Activated T-helper 2 cell treated with anti-CD3 and anti-CD28 coated beads, Interferon-gamma antibody, Interleukin-2, Interleukin-4, amounts not matched to agents 10 μg/mL and 5 μg/mL and 100 μg/mL, durations not matched to agents 14 hours and 24 hours and 36 hours (primary cell): ENCODE data around the gene PKIB. TPM values are rescaled to one million over a fixed set of nuclear protein-coding genes. Genes with fewer than 3 reads are reported as not detected.
"Not testable (repeated sequence)": the region's sequence is repeated elsewhere in the genome, so short reads cannot be mapped to it uniquely, and the experiment has no call there.

Source experiments
- DNase-seq: peaks from one replicate; pipeline ENCODE4 v3.0.0; 2021; ENCODE audit warnings: low spot score
- H3K27ac Mint-ChIP-seq: one replicate; pipeline ENCODE4 v1.8.0; 2021; ENCODE audit warnings: mixed read lengths
- H3K27me3 Mint-ChIP-seq: one replicate; pipeline ENCODE4 v1.8.0; 2021; ENCODE audit warnings: low read depth, mixed read lengths
- H3K36me3 Mint-ChIP-seq: one replicate; pipeline ENCODE4 v1.8.0; 2021; ENCODE audit warnings: low read depth, mixed read lengths
- H3K4me1 Mint-ChIP-seq: one replicate; pipeline ENCODE4 v1.8.0; 2021; ENCODE audit warnings: low read depth, mixed read lengths
- H3K4me3 Mint-ChIP-seq: one replicate; pipeline ENCODE4 v1.8.0; 2021; ENCODE audit warnings: low read depth, mild to moderate bottlenecking, moderate library complexity, mixed read lengths
- H3K9me3 Mint-ChIP-seq: one replicate; pipeline ENCODE4 v1.8.0; 2021; ENCODE audit warnings: mixed read lengths
- intact Hi-C: fragments of 100-400 bp; cut with micrococcal nuclease; formaldehyde crosslinking; loops from one replicate; pipeline ENCODE4 v1.15.1; 2023
- total RNA-seq: library from RNA; stranded (reverse); gene quantifications from 2 replicates; pipeline ENCODE4 v1.2.3, GENCODE V29; 2022

The PKIB gene
- total RNA-seq, 1 donor from 2014 or later = 0.52 TPM

DNA sequence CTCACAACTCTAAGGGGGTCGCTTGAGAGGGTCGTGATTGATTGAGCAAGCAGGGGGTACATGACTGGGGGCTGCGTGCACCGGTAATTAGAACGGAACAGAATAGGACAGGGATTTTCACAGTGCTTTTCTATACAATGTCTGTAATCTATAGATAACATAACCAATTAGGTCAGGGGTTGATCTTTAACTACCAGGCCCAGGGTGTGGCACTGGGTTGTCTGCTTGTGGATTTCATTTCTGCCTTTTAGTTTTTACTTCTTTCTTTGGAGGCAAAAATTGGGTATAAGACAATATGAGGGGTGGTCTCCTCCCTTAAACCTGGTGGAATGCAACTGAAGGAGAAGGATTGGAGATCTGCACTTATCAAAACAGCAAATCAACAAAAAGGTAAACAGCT, 138.7 kb downstream of the PKIB start:
- H3K36me3 Mint-ChIP-seq, DNase-seq, H3K27ac Mint-ChIP-seq, intact Hi-C loops, H3K4me3 Mint-ChIP-seq, H3K9me3 Mint-ChIP-seq, H3K27me3 Mint-ChIP-seq: not testable (repeated sequence)
- peaks cover 19% of the 10 kb centered on the region for H3K4me1 Mint-ChIP-seq

DNA sequence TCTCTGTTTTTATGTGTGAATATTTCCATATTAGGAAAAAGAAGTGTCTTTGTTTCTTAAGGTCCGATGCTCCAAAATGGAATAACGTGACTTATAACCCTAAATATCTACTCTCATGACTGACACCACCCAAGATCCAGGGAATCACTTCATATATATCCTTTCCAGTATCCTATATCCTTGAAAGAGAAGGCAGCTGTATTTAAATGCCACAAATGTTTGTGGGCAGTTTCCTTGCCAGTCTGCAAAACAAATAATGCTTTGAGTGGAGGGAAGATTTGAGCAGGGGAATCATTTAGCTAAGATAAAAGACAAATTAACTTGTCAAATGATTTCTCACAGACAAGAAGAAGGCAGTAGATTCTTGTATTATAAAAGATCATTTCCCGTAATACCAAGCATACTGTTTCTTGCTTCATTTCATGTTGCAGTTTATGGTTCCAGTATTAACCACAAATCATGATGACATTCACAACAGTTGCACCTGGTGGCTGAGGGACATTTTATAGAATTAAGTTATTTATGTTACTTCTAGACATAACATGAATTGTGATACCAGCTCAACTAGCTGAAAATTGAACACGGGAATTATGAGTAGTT, 139.3 kb downstream of the PKIB start:
- Mint-ChIP-seq H3K36me3 (no peaks in the 10 kb centered on the region), H3K27me3 (no peaks in the 10 kb centered on the region), H3K9me3 (no peaks in the 10 kb centered on the region), H3K4me1 (peaks cover 19% of the 10 kb centered on the region), H3K4me3 (no peak overlapping the region), H3K27ac (no peak overlapping the region)
- DNase-seq = no peak
- intact Hi-C loops = loop anchor here (5.0 kb wide), 1 partner anchor 48 kb away; no protein-coding TSS in a partner anchor

DNA sequence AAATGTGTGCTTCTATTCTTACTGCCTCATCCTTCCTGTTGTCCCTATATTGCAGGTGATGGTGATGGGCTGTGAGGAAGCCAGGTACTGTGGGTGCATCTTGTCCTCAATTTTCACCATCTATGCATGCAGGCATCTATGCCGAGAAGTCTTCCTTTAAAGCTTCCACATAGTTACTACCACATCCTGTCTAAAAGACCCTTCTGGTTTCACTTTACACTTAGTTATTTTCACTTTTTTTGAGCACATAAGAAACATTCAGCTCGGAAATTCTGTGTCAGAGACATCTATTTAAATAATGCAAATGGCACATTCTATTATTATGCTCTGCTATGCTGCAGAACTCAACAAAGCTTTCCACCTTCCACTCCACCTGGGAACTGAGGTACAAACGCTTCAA, 141.1 kb downstream of the PKIB start:
- DNase-seq = no peak
- H3K27me3 Mint-ChIP-seq = no peaks in the 10 kb centered on the region
- no peaks in the 10 kb centered on the region for H3K9me3 Mint-ChIP-seq
- no peaks in the 10 kb centered on the region for H3K36me3 Mint-ChIP-seq
- no peak overlapping the region for H3K4me3 Mint-ChIP-seq
- H3K4me1 Mint-ChIP-seq = peaks cover 19% of the 10 kb centered on the region
- H3K27ac Mint-ChIP-seq = peak overlapping the region; percentile 34
- intact Hi-C loops = loop anchor here (5.0 kb wide), 1 partner anchor 46 kb away; no protein-coding TSS in a partner anchor

- DNase-seq = no peak
- Mint-ChIP-seq H3K27me3 (peaks cover 2% of the 10 kb centered on the region), H3K4me1 (peaks cover 19% of the 10 kb centered on the region), H3K4me3 (no peak overlapping the region), H3K36me3 (no peaks in the 10 kb centered on the region), H3K27ac (no peak overlapping the region), H3K9me3 (no peaks in the 10 kb centered on the region)
- intact Hi-C loops = loop anchor here (5.0 kb wide), 1 partner anchor 45 kb away; no protein-coding TSS in a partner anchor
Measured at GRCh38 chr6:122752459-122752858, 142.3 kb downstream of the PKIB start.

GRCh38 chr6:122753000-122753687, 142.9 kb downstream of the PKIB start:
- H3K27me3 Mint-ChIP-seq = peaks cover 2% of the 10 kb centered on the region
- intact Hi-C loops = loop anchor here (5.0 kb wide), 1 partner anchor 44 kb away; no protein-coding TSS in a partner anchor
- no peak overlapping the region for H3K27ac Mint-ChIP-seq
- DNase-seq = no peak
- peaks cover 15% of the 10 kb centered on the region for H3K4me1 Mint-ChIP-seq
- no peak overlapping the region for H3K4me3 Mint-ChIP-seq
- no peaks in the 10 kb centered on the region for H3K9me3 Mint-ChIP-seq
- no peaks in the 10 kb centered on the region for H3K36me3 Mint-ChIP-seq

DNA sequence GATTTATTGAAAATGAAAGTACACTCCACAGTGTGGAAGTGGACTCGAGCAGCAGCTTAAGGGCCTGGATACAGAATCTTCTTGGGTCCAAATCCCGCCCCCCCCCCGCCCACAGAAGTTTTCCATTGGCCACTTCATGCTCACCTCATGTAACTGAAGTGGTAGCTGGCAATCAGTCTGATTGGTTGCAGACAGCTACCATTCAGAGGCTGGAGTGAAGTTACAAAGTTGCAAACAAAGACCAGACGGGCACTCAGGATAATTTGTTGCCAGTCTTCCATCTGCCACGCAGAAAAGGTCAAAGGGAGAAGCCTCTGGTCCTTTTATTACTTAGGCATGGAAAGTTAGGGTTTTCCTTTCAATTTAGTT, 143.5 kb downstream of the PKIB start:
- Mint-ChIP-seq H3K27ac (no peak overlapping the region), H3K4me1 (peaks cover 15% of the 10 kb centered on the region), H3K9me3 (no peaks in the 10 kb centered on the region), H3K27me3 (peaks cover 2% of the 10 kb centered on the region), H3K4me3 (no peak overlapping the region), H3K36me3 (no peaks in the 10 kb centered on the region)
- intact Hi-C loops = loop anchor here (5.0 kb wide), 1 partner anchor 44 kb away; no protein-coding TSS in a partner anchor
- DNase-seq = no peak

GRCh38 chr6:122754191-122754731, 144.1 kb downstream of the PKIB start:
- H3K36me3 Mint-ChIP-seq = no peaks in the 10 kb centered on the region
- H3K4me3 Mint-ChIP-seq = no peak overlapping the region
- no peak overlapping the region for H3K27ac Mint-ChIP-seq
- intact Hi-C loops = loop anchor here (5.0 kb wide), 1 partner anchor 43 kb away; no protein-coding TSS in a partner anchor
- no peaks in the 10 kb centered on the region for H3K9me3 Mint-ChIP-seq
- no peak for DNase-seq
- H3K4me1 Mint-ChIP-seq = peaks cover 18% of the 10 kb centered on the region
- peaks cover 2% of the 10 kb centered on the region for H3K27me3 Mint-ChIP-seq

GRCh38 chr6:122755901-122756300, 145.7 kb downstream of the PKIB start:
- Mint-ChIP-seq H3K9me3 (no peaks in the 10 kb centered on the region), H3K27me3 (peaks cover 2% of the 10 kb centered on the region), H3K4me1 (peaks cover 17% of the 10 kb centered on the region), H3K4me3 (no peak overlapping the region), H3K36me3 (no peaks in the 10 kb centered on the region), H3K27ac (no peak overlapping the region)
- intact Hi-C loops = no loop called here
- no peak for DNase-seq

DNA sequence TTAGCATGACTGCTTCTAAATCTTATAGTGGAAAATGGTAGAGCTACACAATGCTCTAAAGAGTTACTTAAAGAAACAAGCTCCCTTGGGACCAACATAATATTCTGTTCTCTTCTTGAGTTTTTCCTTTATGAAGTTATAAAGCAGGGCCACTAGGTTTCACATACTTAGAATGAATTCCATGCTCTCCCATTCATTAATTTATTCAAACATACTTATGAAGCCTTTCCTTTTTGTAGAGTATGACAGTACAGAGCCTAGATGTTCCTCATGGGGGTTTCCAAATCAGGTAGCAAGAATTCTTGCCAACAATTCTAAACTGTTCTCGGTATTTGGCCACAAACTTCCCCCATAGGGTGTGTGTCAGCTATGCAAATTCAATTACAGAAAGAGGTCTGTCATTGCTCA, 148.7 kb downstream of the PKIB start:
- Mint-ChIP-seq H3K27me3 (peaks cover 2% of the 10 kb centered on the region), H3K4me1 (peaks cover 5% of the 10 kb centered on the region), H3K9me3 (no peaks in the 10 kb centered on the region), H3K36me3 (no peaks in the 10 kb centered on the region), H3K27ac (no peak overlapping the region), H3K4me3 (no peak overlapping the region)
- DNase-seq = no peak
- intact Hi-C loops = no loop called here

GRCh38 chr6:122760330-122760729, 150.1 kb downstream of the PKIB start:
- H3K27me3 Mint-ChIP-seq = peaks cover 2% of the 10 kb centered on the region
- H3K27ac Mint-ChIP-seq = no peak overlapping the region
- DNase-seq = no peak
- intact Hi-C loops = no loop called here
- no peak overlapping the region for H3K4me3 Mint-ChIP-seq
- peaks cover 5% of the 10 kb centered on the region for H3K4me1 Mint-ChIP-seq
- no peaks in the 10 kb centered on the region for H3K36me3 Mint-ChIP-seq
- H3K9me3 Mint-ChIP-seq = no peaks in the 10 kb centered on the region

DNA sequence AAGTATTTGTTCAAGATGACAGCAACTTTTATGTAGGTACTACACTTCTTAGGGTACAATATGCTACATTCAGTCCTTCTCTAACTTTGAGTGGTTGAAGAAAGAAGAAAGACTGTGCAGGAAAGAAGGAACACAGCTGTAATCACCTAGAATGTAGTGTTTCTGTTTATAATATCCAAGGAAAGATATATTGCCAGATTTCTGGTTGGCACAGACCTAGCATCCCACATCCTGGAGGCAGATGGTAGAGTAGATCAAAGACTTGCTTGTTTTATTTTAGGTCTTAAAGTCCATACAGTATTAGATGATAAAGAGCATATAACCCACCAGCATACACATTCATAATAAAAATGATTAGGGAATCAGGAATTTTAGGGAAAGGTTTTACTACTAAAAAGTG, 156.1 kb downstream of the PKIB start:
- H3K36me3 Mint-ChIP-seq = no peaks in the 10 kb centered on the region
- peaks cover 14% of the 10 kb centered on the region for H3K27me3 Mint-ChIP-seq
- intact Hi-C loops = no loop called here
- DNase-seq = no peak
- H3K9me3 Mint-ChIP-seq = no peaks in the 10 kb centered on the region
- no peaks in the 10 kb centered on the region for H3K4me1 Mint-ChIP-seq
- H3K4me3 Mint-ChIP-seq = no peak overlapping the region
- H3K27ac Mint-ChIP-seq = no peak overlapping the region

DNA sequence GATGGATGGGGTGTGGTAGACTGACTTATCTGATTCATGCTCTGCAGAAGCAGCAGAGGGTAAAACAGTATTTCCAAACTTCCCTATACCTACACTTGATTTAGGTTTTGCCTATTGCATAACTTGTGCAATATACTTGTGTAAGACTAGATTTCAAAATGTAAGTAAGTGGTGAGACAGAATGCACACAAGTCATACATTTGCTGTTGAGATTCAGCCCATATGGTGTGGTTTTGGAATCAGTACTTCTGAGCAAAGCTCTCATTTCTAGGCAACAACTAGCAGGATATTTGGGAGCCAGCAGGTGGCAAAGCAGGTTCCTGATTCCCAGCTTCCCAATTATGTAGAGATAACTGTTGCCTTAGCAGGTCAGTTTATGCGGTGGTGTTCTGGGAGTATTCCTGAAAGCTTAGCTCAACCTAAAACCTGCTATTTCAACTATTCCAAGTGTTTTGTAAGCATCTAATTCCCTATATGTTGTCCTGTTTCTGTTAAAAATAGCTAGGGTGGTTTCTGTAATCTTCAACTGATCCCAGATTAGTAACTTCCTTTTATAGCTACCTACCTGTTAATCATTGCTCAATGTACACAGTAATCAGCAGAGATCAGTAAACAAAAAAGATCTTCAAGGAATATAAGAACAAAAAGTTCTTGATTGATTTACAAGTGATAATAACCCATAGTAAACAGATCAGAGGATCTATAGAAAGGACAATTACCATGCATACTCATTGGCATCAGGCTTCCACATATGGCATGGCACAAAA, 160.8 kb downstream of the PKIB start:
- intact Hi-C loops = no loop called here
- no peaks in the 10 kb centered on the region for H3K9me3 Mint-ChIP-seq

More for the DNA sequence above, 160.8 kb downstream of the PKIB start:
- no peak overlapping the region for H3K4me3 Mint-ChIP-seq
- peaks cover 16% of the 10 kb centered on the region for H3K27me3 Mint-ChIP-seq
- no peaks in the 10 kb centered on the region for H3K36me3 Mint-ChIP-seq
- H3K27ac Mint-ChIP-seq = no peak overlapping the region
- no peaks in the 10 kb centered on the region for H3K4me1 Mint-ChIP-seq
- DNase-seq = no peak
